GM19455 (cell line): ENCODE data around the gene BRINP2.

Experiments used
- ATAC-seq: cut with Tn5 transposase; IDR thresholded peaks from one replicate; pipeline ENCODE4 v1.9.1; 2021; ENCODE audit not compliant: unreplicated experiment

Gene BRINP2

GRCh38 chr1:177257576-177257975 is 86.8 kb downstream of the BRINP2 start:
- no peak for ATAC-seq

DNA sequence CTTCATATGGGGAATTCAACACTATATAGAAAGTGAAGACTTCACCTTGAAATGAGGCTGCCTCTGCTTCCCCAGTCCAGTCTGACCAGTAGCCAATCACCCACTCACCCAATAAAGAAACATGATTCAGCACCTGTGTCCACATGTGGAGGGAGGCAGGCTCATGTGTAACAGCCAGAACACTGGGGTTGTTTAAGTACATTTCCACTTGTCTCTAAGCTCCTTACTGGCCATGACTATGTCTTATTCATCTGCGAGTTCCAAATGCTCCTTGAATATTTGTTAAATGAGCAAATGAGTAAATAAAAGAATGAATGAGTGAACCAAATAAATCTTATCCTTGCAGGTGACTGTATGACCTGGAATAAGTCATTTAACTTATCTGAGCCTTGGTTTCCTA is 100.1 kb downstream of the BRINP2 start:
- ATAC-seq = no peak

GRCh38 chr1:177273141-177273540 is 102.4 kb downstream of the BRINP2 start:
- ATAC-seq = no peak

DNA sequence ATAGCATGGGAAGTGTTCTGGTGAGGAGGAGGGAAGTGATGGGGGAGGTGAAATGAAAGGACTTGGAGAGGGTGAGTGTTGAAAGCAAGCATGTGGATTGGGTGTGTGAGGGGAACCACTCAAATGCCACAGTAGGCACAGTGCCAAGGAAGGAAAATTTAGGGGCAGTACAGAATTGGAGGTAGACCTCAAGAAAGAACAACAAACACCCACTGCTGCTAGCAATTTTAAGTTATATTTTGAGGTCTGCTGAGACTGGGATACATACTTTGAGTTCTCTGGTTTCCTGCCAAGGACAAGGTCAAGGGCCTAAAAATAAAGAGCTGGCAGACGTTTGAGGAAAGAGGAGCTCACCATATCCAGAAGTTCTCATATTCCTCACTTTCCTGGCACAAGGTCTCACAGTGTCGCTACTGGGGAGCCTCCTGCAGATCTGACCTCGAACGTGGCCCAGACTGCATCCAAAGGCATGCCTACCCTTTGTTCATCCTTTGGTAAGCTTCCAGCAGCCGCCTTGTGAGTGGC is 104.0 kb downstream of the BRINP2 start:
- ATAC-seq = no peak

- no peak for ATAC-seq
Measured at GRCh38 chr1:177275736-177276135, 105.0 kb downstream of the BRINP2 start.

- ATAC-seq = no peak
Measured at GRCh38 chr1:177278626-177279390, 108.0 kb downstream of the BRINP2 start.

DNA sequence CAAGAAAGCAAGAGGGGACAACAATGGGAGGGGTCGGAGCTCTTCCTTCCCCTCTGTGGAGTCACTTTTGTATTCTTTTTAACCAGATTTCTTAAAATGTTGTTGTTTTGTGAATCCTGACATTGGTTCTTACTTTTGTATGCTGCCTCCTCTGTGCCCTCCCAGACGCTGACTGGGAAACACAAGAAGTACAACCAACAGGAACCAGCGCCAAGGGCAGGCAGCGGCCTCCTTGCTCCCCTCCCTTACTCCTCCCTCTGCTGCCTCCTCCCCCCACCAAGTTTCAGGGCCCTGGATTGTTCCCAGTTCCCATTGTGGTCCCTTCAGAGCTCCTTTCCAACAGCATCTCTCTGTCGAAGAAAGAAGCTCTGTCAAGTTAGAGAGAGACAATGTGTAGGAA is 111.1 kb downstream of the BRINP2 start:
- ATAC-seq = no peak

- ATAC-seq = no peak
Measured at GRCh38 chr1:177282976-177283375, 112.2 kb downstream of the BRINP2 start.

DNA sequence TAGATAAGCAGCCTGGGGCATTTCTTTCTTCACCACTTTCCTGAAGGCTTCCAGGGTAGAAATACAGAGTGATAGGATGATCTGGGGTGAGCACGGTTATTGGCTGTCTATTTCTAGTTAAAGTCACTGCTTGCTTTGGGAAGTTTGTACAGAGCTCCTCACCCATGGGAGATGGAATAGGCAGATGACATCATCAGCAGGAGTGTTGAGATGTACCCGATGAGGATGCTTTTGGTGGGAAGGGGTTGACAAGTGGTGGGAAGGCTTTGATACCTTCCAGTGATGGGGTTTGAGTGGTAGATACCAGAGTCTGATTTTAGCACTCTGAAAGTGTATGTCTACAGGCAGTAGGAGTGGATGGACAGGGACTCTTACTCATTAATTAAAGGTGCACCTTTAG is 112.6 kb downstream of the BRINP2 start:
- ATAC-seq = no peak

DNA sequence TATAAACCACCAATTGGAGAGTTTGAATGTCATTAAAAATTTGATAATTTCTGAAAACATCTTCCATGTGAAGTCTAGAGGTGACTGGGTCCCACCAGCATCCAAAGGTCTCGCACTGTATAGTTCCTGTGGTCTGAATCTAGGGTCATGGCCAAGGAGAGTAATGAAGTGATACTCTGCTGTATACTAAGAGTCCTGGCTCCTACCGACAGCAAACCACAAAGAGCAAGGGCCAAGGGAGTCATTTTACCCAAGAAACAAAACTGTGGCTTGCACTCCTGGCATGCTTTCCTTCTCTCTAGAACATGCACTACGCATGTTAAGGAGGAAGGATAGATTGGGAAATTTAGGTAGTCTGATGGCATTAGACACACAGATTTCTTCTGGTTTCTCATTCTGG is 115.6 kb downstream of the BRINP2 start:
- ATAC-seq = no peak

DNA sequence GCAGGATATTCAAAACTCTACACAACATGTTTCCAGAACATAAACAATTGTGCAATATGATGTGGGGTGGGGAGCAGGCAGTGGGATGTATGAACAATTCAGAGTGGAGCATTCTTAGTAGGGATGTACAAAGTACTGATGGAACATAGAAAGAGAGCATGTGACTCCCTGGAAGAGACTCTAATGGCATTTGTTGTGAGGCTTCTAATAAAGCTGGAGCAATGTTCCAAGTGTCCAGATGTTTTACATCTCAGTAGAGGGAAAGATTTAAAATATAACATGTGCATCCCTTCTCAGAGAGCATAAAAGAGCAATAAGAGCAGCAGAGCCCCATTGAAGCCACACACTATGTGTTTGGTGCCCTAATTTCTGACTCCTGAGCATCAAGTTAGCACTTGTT is 116.5 kb downstream of the BRINP2 start:
- no peak for ATAC-seq

GRCh38 chr1:177287994-177288393 is 117.2 kb downstream of the BRINP2 start:
- no peak for ATAC-seq

DNA sequence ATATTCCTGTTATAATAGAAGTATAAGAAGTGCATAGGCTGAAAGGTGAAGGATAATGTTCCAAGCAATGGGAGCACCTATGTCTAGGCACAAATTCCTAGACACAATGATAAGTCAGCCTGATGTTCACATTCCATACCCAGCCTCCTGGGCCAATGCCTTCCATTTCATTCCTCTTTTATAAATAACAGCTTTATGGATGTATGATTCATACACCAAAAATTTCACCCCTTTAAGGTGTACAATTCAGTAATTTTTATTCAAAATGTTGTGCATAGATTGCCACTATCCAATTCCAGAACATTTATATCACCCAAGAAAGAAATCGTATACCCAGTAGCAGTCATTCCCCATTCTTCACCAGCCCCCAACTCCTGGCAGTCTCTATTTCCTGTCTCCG is 118.8 kb downstream of the BRINP2 start:
- ATAC-seq = no peak

- ATAC-seq = no peak
Measured at GRCh38 chr1:177300431-177300830, 129.7 kb downstream of the BRINP2 start.

DNA sequence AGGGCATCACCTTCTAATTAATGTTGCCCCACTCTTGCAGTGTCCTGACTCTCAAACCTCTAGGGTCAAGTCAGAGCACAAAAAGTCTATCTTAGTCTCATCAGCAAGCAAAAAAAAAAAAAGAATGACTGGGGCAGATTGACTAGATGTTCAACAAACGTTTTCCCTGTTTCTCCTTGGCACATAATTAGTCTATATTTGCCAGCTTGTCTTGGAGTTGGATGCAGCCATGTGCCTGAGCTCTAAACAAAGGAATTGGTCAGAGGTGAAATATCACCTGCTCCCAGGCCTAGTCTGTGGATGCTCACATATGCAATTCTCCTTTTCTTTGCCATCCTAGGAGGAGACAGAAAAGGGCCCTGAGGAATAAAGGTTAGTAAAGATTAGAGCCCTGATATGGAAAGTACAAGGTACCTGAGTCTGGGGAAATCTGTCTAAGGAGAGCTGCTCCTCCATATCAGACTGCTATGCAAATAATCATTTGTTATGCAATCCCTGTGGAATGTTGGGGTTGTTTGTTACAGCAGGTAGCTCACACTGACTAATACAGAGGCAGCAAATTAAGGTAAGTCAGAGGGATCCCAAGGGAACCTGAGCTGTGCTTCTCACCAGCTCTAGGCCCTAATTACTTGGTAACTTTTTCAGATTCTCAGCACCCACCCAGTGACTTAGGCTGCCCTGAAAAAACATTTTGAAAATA is 130.8 kb downstream of the BRINP2 start:
- no peak for ATAC-seq

GRCh38 chr1:177302357-177303044 is 131.7 kb downstream of the BRINP2 start:
- ATAC-seq = no peak

DNA sequence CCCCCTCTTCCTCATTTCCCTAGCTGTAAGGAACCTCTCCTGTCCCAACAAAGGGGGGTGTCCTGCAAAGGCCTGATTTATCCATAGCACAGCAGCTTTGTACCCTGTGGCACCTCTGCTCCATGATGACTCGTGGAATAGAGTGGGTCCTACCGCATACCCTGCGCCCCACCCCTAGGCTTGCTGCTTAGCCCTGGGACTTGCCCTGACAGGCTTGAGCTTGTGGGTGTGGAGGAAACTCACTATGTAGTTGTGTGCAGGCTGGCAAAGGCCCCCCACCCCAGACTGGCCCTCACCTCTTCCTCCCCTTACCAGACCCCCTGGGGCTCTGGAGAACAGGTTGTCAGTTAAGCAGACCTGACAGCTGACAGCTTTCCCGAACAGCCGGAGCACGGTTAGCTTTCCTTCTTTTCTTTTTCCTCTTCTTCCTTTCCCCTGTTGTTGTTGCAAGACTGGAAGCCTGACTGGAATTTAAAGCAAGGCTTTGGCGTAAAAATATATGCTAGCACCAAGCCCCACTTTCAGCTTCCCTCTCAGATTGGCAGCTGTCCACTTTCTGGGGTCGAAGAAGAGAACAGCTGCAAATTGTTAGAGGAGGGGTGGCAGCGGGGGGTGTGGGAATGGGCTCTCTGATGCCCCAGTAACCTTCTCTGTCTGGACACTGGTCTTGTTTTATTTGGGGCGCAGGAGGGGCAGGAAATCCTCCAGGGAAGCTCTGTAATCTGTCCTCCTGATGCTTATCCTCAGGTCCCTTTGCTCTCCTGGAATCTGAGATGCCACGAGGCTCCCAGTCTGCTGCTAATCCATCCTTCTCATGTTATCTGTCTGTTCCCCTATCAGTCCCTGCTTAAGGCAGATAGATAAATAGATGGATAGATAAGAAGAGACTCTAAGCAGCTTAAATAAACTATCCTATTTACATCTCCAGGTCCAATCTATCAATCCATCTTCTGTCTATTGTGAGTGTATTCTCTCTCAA is 134.6 kb downstream of the BRINP2 start:
- ATAC-seq = no peak

DNA sequence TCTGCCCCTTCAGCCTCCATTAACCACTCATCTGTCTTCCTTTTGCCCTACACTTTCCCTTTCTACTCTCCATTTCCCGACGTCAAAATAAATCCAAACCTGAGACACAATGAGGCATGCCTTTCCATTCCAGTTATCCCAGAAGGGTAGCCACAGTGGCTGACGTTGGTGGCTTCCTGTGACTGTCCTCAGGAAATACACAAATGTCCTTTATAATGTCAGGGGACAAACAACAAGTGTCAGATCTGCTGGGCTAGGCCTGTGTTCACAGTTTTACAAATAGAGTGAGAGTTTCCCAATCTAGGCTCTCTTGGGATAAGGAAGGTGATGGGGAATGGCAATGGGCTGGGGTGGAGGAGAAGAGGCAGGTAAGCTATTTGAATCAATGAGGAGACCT is 135.3 kb downstream of the BRINP2 start:
- no peak for ATAC-seq

GRCh38 chr1:177306981-177307380 is 136.2 kb downstream of the BRINP2 start:
- no peak for ATAC-seq

DNA sequence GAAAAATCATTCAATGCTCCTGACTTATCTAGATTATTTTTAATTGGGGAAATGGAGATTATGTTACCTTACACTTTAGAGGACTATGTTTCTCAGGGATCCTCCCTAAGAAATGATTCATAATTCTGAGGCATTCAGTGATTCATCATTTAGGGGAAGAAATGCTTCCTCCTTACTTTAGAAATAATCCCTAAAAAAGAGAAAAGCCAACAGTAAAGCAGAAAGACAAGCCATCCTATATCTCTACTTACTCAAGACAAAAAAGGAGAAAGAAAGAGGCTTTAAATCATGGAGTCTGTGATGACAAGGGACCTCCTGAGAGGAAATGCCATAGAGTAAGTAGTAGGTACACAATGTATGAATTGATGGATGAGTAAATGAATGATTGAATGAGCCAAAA is 137.0 kb downstream of the BRINP2 start:
- ATAC-seq = no peak

DNA sequence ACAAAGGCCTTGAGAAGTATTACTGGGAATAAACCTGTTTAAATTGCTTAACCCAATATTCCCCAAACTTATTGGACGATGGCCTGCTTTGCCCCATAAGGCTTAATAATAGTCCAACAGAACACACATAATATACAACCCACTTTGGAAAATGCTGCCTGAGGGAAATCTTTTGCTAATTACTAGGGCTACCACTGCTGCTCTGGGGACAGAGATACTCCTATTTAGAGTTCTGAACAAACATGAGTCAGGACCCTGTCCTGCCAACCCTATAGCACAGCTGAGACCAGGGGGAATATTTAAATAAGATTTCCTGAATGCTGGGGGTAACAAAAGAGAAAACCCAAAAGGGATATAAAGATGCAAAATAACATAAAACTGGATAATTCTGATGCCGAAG is 139.1 kb downstream of the BRINP2 start:
- ATAC-seq = no peak
